Activated CD4-positive, CD25-positive, alpha-beta regulatory T cell treated with anti-CD3 and anti-CD28 coated beads, Interleukin-2, amount 50 U/mL, for 72 hours (primary cell): ENCODE results near the gene IMMP2L.

Source experiments
- DNase-seq: peaks from one replicate; pipeline ENCODE4 v3.0.0; 2021

The IMMP2L gene

GRCh38 chr7:111556977-111557376 is 5.3 kb downstream of the IMMP2L start:
- no peak for DNase-seq

DNA sequence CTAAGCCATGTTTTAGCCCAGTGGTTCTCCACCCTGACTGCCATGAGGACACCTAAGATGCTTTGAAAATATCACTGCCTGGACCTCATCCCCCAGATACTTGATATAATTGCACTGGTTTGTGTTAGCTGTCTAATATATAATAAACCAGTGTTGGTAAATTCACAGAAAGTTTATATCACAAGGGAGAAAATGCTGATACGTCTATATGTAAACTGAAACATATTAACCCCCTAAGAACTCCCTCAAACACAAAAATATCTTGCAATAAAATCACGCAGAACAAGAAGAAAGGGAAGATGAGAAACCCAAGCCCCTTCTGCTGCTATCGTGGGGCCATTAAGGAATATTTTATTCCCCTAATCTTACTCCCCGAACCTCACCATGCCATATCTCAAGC is 8.2 kb downstream of the IMMP2L start:
- no peak for DNase-seq

GRCh38 chr7:111541067-111541466 is 21.2 kb downstream of the IMMP2L start:
- DNase-seq, result no peak

- DNase-seq, result no peak
Measured at GRCh38 chr7:111540199-111540815, 22.0 kb downstream of the IMMP2L start.

DNA sequence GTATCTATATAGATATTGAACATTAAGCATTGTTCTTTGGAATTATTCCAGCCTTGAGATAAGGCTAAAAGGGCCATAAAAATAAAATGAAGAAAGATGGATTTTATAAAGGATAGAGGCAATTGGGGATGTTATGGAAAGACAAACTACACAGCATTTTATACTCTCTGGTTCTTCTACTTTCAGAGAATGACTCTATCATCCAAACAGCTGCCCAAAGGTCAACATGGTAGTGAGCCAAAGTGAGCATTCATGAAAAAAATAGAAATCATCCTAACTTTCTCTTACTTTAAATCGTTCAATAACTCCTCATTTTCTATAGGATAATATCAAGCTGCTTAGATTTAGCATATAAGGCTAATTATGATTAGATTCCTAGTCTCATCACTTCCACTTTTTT is 25.2 kb downstream of the IMMP2L start:
- DNase-seq, result no peak

- DNase-seq, result no peak
Measured at GRCh38 chr7:111535142-111535870, 27.0 kb downstream of the IMMP2L start.

- no peak for DNase-seq
Measured at GRCh38 chr7:111532625-111533024, 29.7 kb downstream of the IMMP2L start.

DNA sequence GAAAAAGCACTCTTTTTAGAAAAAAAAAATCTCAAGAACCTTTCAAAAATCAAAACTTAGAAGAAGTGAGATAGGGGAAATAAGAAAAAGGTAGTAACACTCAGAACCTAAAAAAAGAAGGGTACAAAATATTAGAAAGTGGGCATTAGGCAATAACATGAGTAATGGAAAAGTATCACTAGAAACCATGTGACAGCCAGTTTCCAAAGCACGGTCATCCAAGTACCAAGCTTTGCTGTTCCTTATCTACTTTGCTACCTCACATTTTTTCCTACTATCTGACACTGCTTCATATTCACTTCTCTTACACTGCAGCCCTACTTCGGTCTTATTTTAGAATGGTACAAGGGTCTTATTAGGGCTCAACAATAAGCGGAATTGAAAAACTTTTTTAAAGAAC is 30.3 kb downstream of the IMMP2L start:
- no peak for DNase-seq

- no peak for DNase-seq
Measured at GRCh38 chr7:111530356-111530668, 32.0 kb downstream of the IMMP2L start.

DNA sequence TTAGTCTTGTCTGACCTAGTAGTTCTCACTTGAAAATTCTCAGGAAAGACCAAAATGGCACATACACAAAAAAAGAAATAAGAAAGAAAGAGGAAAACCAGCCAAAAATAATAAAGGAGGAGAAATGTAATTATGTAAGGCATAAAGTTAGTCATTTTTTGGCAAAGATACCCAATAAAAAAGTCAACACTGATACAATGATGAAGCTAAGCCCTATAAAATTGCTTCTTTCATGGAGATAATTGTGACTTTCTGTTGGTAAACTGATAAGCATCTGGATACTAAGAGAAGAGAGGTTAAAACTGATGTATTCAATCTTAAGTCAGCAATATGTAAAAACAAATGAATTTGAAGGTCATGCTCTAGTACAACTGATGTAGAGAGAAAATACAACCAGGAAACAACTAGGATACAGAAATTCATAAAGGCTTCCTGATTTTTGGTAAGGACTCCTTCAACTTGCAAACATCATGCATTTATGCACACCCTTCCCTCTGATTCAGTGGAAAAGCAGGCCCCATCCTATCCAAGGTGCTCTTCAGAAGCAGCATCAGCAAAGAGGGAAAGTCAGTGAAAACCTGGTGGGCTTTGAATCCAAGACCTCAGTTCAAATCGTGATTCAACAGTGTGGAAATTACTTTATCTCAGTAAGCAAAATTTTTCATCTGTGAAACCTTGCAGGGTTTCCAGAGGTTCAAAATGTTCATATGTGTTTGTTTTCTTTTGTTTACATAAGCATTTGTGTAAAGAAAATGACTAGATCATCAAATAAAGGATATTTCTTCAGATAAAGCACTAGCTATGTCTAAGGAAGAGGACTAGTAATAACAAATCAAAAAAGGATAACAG is 32.6 kb downstream of the IMMP2L start:
- DNase-seq, result no peak

DNA sequence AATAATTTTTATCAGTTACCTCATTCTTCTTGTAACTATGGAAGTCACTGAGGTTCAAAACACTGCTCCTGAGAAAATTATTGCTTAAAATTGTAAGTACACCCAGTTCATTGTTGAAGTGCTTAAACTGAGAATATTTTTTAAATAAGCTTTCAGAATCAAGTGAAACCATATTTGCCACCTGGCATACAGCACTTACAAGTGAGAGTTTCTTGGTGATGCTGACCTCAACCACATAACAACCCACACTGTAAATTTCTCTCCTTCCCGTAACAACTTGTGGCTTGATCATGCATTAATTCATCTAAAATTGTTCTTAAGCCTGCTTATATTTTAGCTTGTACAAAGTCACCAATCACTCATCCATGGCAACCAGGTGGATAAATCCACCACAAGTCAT is 34.0 kb downstream of the IMMP2L start:
- DNase-seq, result no peak

DNA sequence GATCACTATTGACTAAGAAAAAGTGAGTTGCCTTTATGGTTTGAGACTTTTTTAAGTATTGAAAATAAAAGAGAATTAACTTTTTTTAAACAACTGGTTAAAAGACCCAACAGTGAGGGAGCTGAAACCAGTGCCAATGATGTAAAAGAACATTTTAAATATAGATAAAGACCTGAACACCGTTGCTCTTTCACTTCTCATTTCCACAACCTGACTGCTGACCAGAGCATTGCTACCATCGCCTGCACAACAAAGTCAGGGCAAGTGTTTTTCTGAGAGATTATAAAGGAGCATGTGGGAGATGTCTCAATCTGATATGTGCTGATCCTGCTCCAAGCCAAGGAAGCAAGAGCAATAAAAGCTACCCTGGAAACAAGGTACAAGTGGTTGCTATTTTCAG is 34.7 kb downstream of the IMMP2L start:
- DNase-seq, result no peak

DNA sequence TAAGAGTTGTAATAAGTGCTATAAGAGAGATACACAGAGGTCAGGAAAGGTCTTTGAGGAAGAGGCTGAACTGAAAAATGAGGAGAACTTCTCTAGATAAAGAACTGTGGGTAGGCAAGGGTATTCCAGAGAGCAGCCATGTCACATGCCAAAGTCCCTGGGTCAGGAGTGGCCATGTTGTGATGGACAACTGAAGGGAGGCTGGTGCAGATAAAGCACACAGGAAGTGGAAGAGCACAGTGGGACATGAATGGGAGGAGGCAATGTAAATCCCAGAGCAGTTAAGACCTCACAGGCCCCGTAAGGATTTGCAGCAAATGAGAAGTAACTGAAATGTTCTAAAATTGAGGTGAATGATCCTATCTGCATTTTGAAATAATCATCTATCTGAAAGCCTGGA is 37.2 kb downstream of the IMMP2L start:
- no peak for DNase-seq

DNA sequence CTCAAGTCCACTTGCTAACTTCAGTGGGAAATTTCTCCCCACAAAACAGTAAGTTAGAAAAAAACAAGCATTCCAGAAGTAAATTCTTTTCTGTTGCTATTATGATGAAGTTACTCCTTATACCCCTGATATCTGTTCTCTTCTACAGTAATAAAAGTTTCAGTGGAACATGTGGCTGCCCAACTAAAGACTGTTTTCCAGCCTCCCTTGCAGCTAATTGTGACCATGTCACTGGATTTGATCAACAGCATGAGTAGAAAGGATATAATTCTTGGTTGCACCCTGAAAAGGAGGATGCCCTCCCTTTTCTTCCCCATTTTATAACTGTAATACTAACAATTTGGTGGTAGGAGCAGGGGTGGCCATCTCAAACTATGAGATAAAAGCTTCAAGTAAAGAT is 40.6 kb downstream of the IMMP2L start:
- no peak for DNase-seq

- DNase-seq, result no peak
Measured at GRCh38 chr7:111518264-111518663, 44.0 kb downstream of the IMMP2L start.

- no peak for DNase-seq
Measured at GRCh38 chr7:111517549-111517951, 44.7 kb downstream of the IMMP2L start.

GRCh38 chr7:111516612-111517011 is 45.7 kb downstream of the IMMP2L start:
- DNase-seq, result no peak

GRCh38 chr7:111513566-111513965 is 48.7 kb downstream of the IMMP2L start:
- DNase-seq, result no peak

- no peak for DNase-seq
Measured at GRCh38 chr7:111511845-111512244, 50.4 kb downstream of the IMMP2L start.

- no peak for DNase-seq
Measured at GRCh38 chr7:111510584-111511378, 51.5 kb downstream of the IMMP2L start.

- DNase-seq, result no peak
Measured at GRCh38 chr7:111510062-111510461, 52.2 kb downstream of the IMMP2L start.

GRCh38 chr7:111509288-111509687 is 53.0 kb downstream of the IMMP2L start:
- DNase-seq, result no peak

- no peak for DNase-seq
Measured at GRCh38 chr7:111508387-111508786, 53.9 kb downstream of the IMMP2L start.
